Brain microvascular endothelial cell (primary cell): ENCODE results near the gene OSBP2.
A peak's percentile ranks its signal among the peaks of the same experiment; 100 is the strongest.
"Not testable (repeated sequence)": the region's sequence is repeated elsewhere in the genome, so short reads cannot be mapped to it uniquely, and the experiment has no call there.

Source experiments
- DNase-seq: peaks from one replicate; pipeline ENCODE4 v3.0.0-alpha.2; 2020
- H3K27ac ChIP-seq: fragments of 250-450 bp; sonication (Bioruptor Pico); 2 replicates; pipeline ENCODE4 v1.5.1; 2020; ENCODE audit warnings: mild to moderate bottlenecking, moderate library complexity
- H3K27me3 ChIP-seq: fragments of 250-450 bp; sonication (Bioruptor Pico); replicated peaks from 2 replicates; pipeline ENCODE4 v1.5.1; 2020; ENCODE audit warnings: mild to moderate bottlenecking
- H3K36me3 ChIP-seq: fragments of 250-450 bp; sonication (Bioruptor Pico); replicated peaks from 2 replicates; pipeline ENCODE4 v1.5.1; 2020; ENCODE audit warnings: mild to moderate bottlenecking
- H3K4me3 ChIP-seq: 2 replicates; pipeline ENCODE4 v1.5.1; 2011; ENCODE audit warnings: low read depth, mild to moderate bottlenecking, control low read depth, low read length, moderate library complexity
- CTCF ChIP-seq: IDR thresholded peaks from 2 replicates; pipeline ENCODE4 v1.5.1; 2011; ENCODE audit warnings: low read depth, mild to moderate bottlenecking, moderate library complexity, low read length, control low read depth, inconsistent platforms; ENCODE audit errors: missing control alignments
- in situ Hi-C: cut with HindIII; loops from 2 replicates; pipeline ENCODE4 v1.10.0; 2017; ENCODE audit warnings: low sequenced_read_pairs, low pct_ligation_motif_present

OSBP2 gene

GRCh38 chr22:30705710-30706651 is 11.3 kb downstream of the OSBP2 start:
- DNase-seq: peak; percentile 5
- in situ Hi-C loops: no loop called here
- Histone ChIP-seq H3K27me3 (no peaks in the 10 kb centered on the region), H3K27ac (no peak overlapping the region), H3K36me3 (no peaks in the 10 kb centered on the region), H3K4me3 (no peak overlapping the region)
- TF ChIP-seq CTCF: no peak

GRCh38 chr22:30709980-30710379 is 15.3 kb downstream of the OSBP2 start:
- H3K4me3 ChIP-seq, H3K27me3 ChIP-seq, H3K36me3 ChIP-seq, H3K27ac ChIP-seq, DNase-seq, in situ Hi-C loops: not testable (repeated sequence)

- no peak overlapping the region for H3K27ac ChIP-seq
- in situ Hi-C loops: no loop called here
- DNase-seq: no peak
- H3K4me3 ChIP-seq: no peak overlapping the region
- no peaks in the 10 kb centered on the region for H3K27me3 ChIP-seq
- H3K36me3 ChIP-seq: no peaks in the 10 kb centered on the region
- TF ChIP-seq CTCF: no peak
Observed at GRCh38 chr22:30712094-30712493, 17.4 kb downstream of the OSBP2 start.

- no peak overlapping the region for H3K4me3 ChIP-seq
- in situ Hi-C loops: no loop called here
- H3K27me3 ChIP-seq: no peaks in the 10 kb centered on the region
- DNase-seq: no peak
- H3K27ac ChIP-seq: no peak overlapping the region
- no peak for TF ChIP-seq CTCF
- no peaks in the 10 kb centered on the region for H3K36me3 ChIP-seq
Observed at GRCh38 chr22:30714062-30714461, 19.4 kb downstream of the OSBP2 start.

GRCh38 chr22:30717331-30717921 is 22.8 kb downstream of the OSBP2 start:
- H3K27me3 ChIP-seq: no peaks in the 10 kb centered on the region
- in situ Hi-C loops: no loop called here
- peak; percentile 64 for DNase-seq
- H3K4me3 ChIP-seq: no peak overlapping the region
- peak overlapping the region; percentile 15 for H3K27ac ChIP-seq
- TF ChIP-seq CTCF: no peak
- no peaks in the 10 kb centered on the region for H3K36me3 ChIP-seq

GRCh38 chr22:30717952-30718351 is 23.3 kb downstream of the OSBP2 start:
- no peak for DNase-seq
- in situ Hi-C loops: no loop called here
- Histone ChIP-seq H3K36me3 (no peaks in the 10 kb centered on the region), H3K4me3 (no peak overlapping the region), H3K27ac (no peak overlapping the region), H3K27me3 (no peaks in the 10 kb centered on the region)
- no peak for TF ChIP-seq CTCF
